CD4-positive, alpha-beta memory T cell (primary cell): ENCODE data around the gene DGKE. TPM values are rescaled to one million over a fixed set of nuclear protein-coding genes. Genes with fewer than 3 reads are reported as not detected.

Experiments
- CTCF ChIA-PET: fragments of 350-600 bp; sonication (Branson Sonifier 250); formaldehyde crosslinking; loops from one replicate; lab custom pipeline; 2021; ENCODE audit warnings: inconsistent platforms; ENCODE audit not compliant: partially characterized antibody; lab: Charles Lee
- POLR2A ChIA-PET: fragments of 350-600 bp; sonication (Branson Sonifier 250); formaldehyde crosslinking; loops from one replicate; lab custom pipeline; 2021; ENCODE audit not compliant: partially characterized antibody; lab: Charles Lee
- DNase-seq, 5 donors: peaks; one replicate each; pipeline versions ENCODE4 v3.0.0 to v3.0.0-alpha.2; 2020 to 2022; ENCODE audit warnings: mixed read lengths in 1 of 5
- H3K27ac ChIP-seq: one replicate; pipeline ENCODE4 v1.7.0; 2013; ENCODE audit warnings: low read depth, low read length
- H3K27me3 ChIP-seq: 2 replicates; pipeline ENCODE4 v1.7.0; 2013; ENCODE audit warnings: mild to moderate bottlenecking, low read length, moderate library complexity; ENCODE audit not compliant: insufficient read depth
- H3K36me3 ChIP-seq: 2 replicates; pipeline ENCODE4 v1.7.0; 2013; ENCODE audit warnings: mild to moderate bottlenecking, low read length, moderate library complexity; ENCODE audit not compliant: insufficient read depth
- H3K4me1 ChIP-seq: 2 replicates; pipeline ENCODE4 v1.7.0; 2013; ENCODE audit warnings: mild to moderate bottlenecking, low read length, moderate library complexity; ENCODE audit not compliant: insufficient read depth
- H3K4me3 ChIP-seq, 2 donors: one replicate each; pipeline ENCODE4 v1.7.0; 2013; ENCODE audit warnings: low read length in 2 of 2, mild to moderate bottlenecking in 1 of 2
- H3K9me3 ChIP-seq, 2 donors: one replicate each; pipeline ENCODE4 v1.7.0; 2013; ENCODE audit warnings: low read length in 2 of 2, control low read depth in 1 of 2; ENCODE audit not compliant: control insufficient read depth in 1 of 2
- H3K27ac Mint-ChIP-seq, 7 donors: one replicate each; pipeline ENCODE4 v1.8.0; 2020 to 2021; ENCODE audit warnings: mixed read lengths in 7 of 7, mild to moderate bottlenecking in 6 of 7, inconsistent platforms in 3 of 7, moderate library complexity in 3 of 7
- H3K27me3 Mint-ChIP-seq, 2 donors: one replicate each; pipeline ENCODE4 v1.8.0; 2020 to 2021; ENCODE audit warnings: mixed read lengths in 2 of 2
- H3K36me3 Mint-ChIP-seq, 2 donors: one replicate each; pipeline ENCODE4 v1.8.0; 2020 to 2021; ENCODE audit warnings: mixed read lengths in 2 of 2, inconsistent platforms in 1 of 2, mild to moderate bottlenecking in 1 of 2
- H3K4me1 Mint-ChIP-seq, 4 donors: one replicate each; pipeline ENCODE4 v1.8.0; 2020 to 2021; ENCODE audit warnings: mixed read lengths in 4 of 4, mild to moderate bottlenecking in 1 of 4
- H3K4me3 Mint-ChIP-seq, 8 donors: one replicate each; pipeline ENCODE4 v1.8.0; 2020 to 2021; ENCODE audit warnings: mixed read lengths in 8 of 8, mild to moderate bottlenecking in 7 of 8, moderate library complexity in 6 of 8, inconsistent platforms in 3 of 8
- H3K9me3 Mint-ChIP-seq, 8 donors: one replicate each; pipeline ENCODE4 v1.8.0; 2020 to 2021; ENCODE audit warnings: mixed read lengths in 8 of 8, mild to moderate bottlenecking in 5 of 8, inconsistent platforms in 3 of 8, moderate library complexity in 1 of 8
- intact Hi-C: fragments of 100-400 bp; cut with micrococcal nuclease; formaldehyde crosslinking; loops from one replicate; pipeline ENCODE4 v1.15.1; 2023
- polyA plus RNA-seq, 2 donors: library from polyadenylated mRNA; unstranded; fragments of 300-500 nt; fragmentation: Illumina TruSeq; gene quantifications; one replicate each; pipeline ENCODE4 v1.2.3, GENCODE V29; 2021
- total RNA-seq, 2 experiments: library from RNA; stranded (reverse); gene quantifications; one replicate each; pipeline ENCODE4 v1.2.3, GENCODE V29; 2021

Gene DGKE
- total RNA-seq = 10 to 100 TPM; 36.7 to 37.7 TPM
- polyA plus RNA-seq = 1 to 10 TPM; 4.3 to 7.2 TPM

- intact Hi-C loops = loop anchor here (1.0 to 5.0 kb wide), 9 partner anchors 15 to 1865 kb away; partner anchors contain the start of genes AKAP1, COIL, COX11 and MSI2
- peaks cover 67% of the 10 kb centered on the region for H3K4me1 ChIP-seq
- H3K27me3 Mint-ChIP-seq = no peaks in the 10 kb centered on the region
- DNase-seq = peak; percentile 98 to 99 (median 98)
- H3K9me3 ChIP-seq = no peaks in the 10 kb centered on the region
- H3K27ac Mint-ChIP-seq = peak within 1 kb of the TSS; percentile 92 to 97 (median 95)
- ChIA-PET CTCF (interaction anchor here (1.9 to 4.0 kb wide), 2 partner anchors 9 to 15 kb away, joined by 4 to 38 read pairs; no protein-coding TSS in a partner anchor), POLR2A (interaction anchor here (0.6 to 3.1 kb wide), 17 partner anchors 9 to 1173 kb away, joined by 3 to 31 read pairs (median 4); partner anchors contain the start of genes AKAP1, SCPEP1 and SRSF1)
- peak within 1 kb of the TSS; percentile 49 to 88 for H3K4me3 ChIP-seq
- peak within 1 kb of the TSS; percentile 79 for H3K27ac ChIP-seq
- H3K36me3 ChIP-seq = no peaks in the 10 kb centered on the region
- H3K27me3 ChIP-seq = no peaks in the 10 kb centered on the region
- peaks cover 5 to 21% of the 10 kb centered on the region in 2 donors for H3K36me3 Mint-ChIP-seq
- H3K4me1 Mint-ChIP-seq = peaks cover 43 to 75% (median 57%) of the 10 kb centered on the region in 4 donors
- no peaks in the 10 kb centered on the region for H3K9me3 Mint-ChIP-seq
- H3K4me3 Mint-ChIP-seq = peak within 1 kb of the TSS; percentile 95 to 98 (median 96)
Observed at GRCh38 chr17:56833809-56834379, at the start of gene DGKE, which contains the start of gene C17orf67. TSS of gene DGKE (plus strand) at chr17:56834151. CDS start at chr17:56834796, 645 bp downstream. TSS of gene C17orf67 (minus strand) at chr17:56833920. CDS start at chr17:56815810, 18,110 bp downstream.

GRCh38 chr17:56785405-56785804 lies 48.5 kb upstream of the DGKE start:
- peaks cover 0 to 2% of the 10 kb centered on the region in 2 donors for H3K27me3 Mint-ChIP-seq
- CTCF ChIA-PET = interaction anchor here (0.9 to 1.8 kb wide), 2 partner anchors 35 to 70 kb away, joined by 3 to 6 read pairs; no protein-coding TSS in a partner anchor
- Histone ChIP-seq H3K4me3 (no peak overlapping the region), H3K4me1 (peaks cover 9% of the 10 kb centered on the region), H3K27ac (no peak overlapping the region), H3K36me3 (no peaks in the 10 kb centered on the region), H3K27me3 (no peaks in the 10 kb centered on the region), H3K9me3 (no peaks in the 10 kb centered on the region)
- POLR2A ChIA-PET = no interaction called here
- no peaks in the 10 kb centered on the region for H3K9me3 Mint-ChIP-seq
- intact Hi-C loops = no loop called here
- no peak overlapping the region for H3K4me3 Mint-ChIP-seq
- no peaks in the 10 kb centered on the region for H3K36me3 Mint-ChIP-seq
- H3K27ac Mint-ChIP-seq = no peak overlapping the region
- no peak for DNase-seq
- H3K4me1 Mint-ChIP-seq = peaks cover 8 to 15% (median 11%) of the 10 kb centered on the region in 4 donors

- POLR2A ChIA-PET = no interaction called here
- peaks cover 7 to 13% (median 10%) of the 10 kb centered on the region in 4 donors for H3K4me1 Mint-ChIP-seq
- Histone ChIP-seq H3K36me3 (no peaks in the 10 kb centered on the region), H3K27me3 (no peaks in the 10 kb centered on the region), H3K27ac (no peak overlapping the region), H3K4me3 (no peak overlapping the region), H3K9me3 (no peaks in the 10 kb centered on the region), H3K4me1 (peaks cover 7% of the 10 kb centered on the region)
- H3K36me3 Mint-ChIP-seq = no peaks in the 10 kb centered on the region
- CTCF ChIA-PET = interaction anchor here (1.8 kb wide), 1 partner anchor 70 kb away, joined by 6 read pairs; no protein-coding TSS in a partner anchor
- no peak for DNase-seq
- peak overlapping the region in 3 of 7 donors; percentile 38 to 73 (median 53) for H3K27ac Mint-ChIP-seq
- intact Hi-C loops = no loop called here
- no peak overlapping the region for H3K4me3 Mint-ChIP-seq
- peaks cover 0 to 2% of the 10 kb centered on the region in 2 donors for H3K27me3 Mint-ChIP-seq
- no peaks in the 10 kb centered on the region for H3K9me3 Mint-ChIP-seq
Observed at GRCh38 chr17:56785997-56786680, 47.8 kb upstream of the DGKE start.

GRCh38 chr17:56786989-56787482 lies 46.9 kb upstream of the DGKE start:
- peaks cover 0 to 2% of the 10 kb centered on the region in 2 donors for H3K27me3 Mint-ChIP-seq
- H3K27me3 ChIP-seq = no peaks in the 10 kb centered on the region
- ChIA-PET POLR2A (no interaction called here), CTCF (no interaction called here)
- H3K4me3 Mint-ChIP-seq = peak overlapping the region in 6 of 8 donors; percentile 5 to 59 (median 20)
- H3K9me3 Mint-ChIP-seq = peaks cover 0 to under 1% (median 0%) of the 10 kb centered on the region in 8 donors
- intact Hi-C loops = no loop called here
- H3K36me3 ChIP-seq = no peaks in the 10 kb centered on the region
- no peak overlapping the region for H3K4me3 ChIP-seq
- H3K4me1 Mint-ChIP-seq = peaks cover 7 to 13% (median 10%) of the 10 kb centered on the region in 4 donors
- DNase-seq = peak in 2 of 5 donors; percentile 7 to 61
- no peak overlapping the region for H3K27ac ChIP-seq
- peaks cover 2% of the 10 kb centered on the region in 2 donors for H3K36me3 Mint-ChIP-seq
- H3K9me3 ChIP-seq = no peaks in the 10 kb centered on the region
- peak overlapping the region in 5 of 7 donors; percentile 15 to 77 (median 33) for H3K27ac Mint-ChIP-seq
- H3K4me1 ChIP-seq = peaks cover 7% of the 10 kb centered on the region

- Mint-ChIP-seq H3K4me1 (peaks cover under 1 to 5% (median 3%) of the 10 kb centered on the region in 4 donors), H3K4me3 (no peak overlapping the region), H3K9me3 (peaks cover 0 to 5% (median 0%) of the 10 kb centered on the region in 8 donors), H3K36me3 (peaks cover 10 to 20% of the 10 kb centered on the region in 2 donors), H3K27ac (peak overlapping the region in 4 of 7 donors; percentile 24 to 81 (median 53)), H3K27me3 (peaks cover 0 to 2% of the 10 kb centered on the region in 2 donors)
- intact Hi-C loops = no loop called here
- H3K4me1 ChIP-seq = peaks cover under 1% of the 10 kb centered on the region
- POLR2A ChIA-PET = no interaction called here
- DNase-seq = no peak
- CTCF ChIA-PET = no interaction called here
- no peak overlapping the region for H3K4me3 ChIP-seq
- no peaks in the 10 kb centered on the region for H3K36me3 ChIP-seq
- no peak overlapping the region for H3K27ac ChIP-seq
- no peaks in the 10 kb centered on the region for H3K27me3 ChIP-seq
- H3K9me3 ChIP-seq = no peaks in the 10 kb centered on the region
Observed at GRCh38 chr17:56792267-56792666, 41.7 kb upstream of the DGKE start.

GRCh38 chr17:56793531-56793930 lies 40.4 kb upstream of the DGKE start:
- Mint-ChIP-seq H3K4me3 (no peak overlapping the region), H3K9me3 (peaks cover 0 to 5% (median 0%) of the 10 kb centered on the region in 8 donors), H3K36me3 (peaks cover 10 to 20% of the 10 kb centered on the region in 2 donors), H3K27me3 (no peaks in the 10 kb centered on the region), H3K27ac (no peak overlapping the region), H3K4me1 (peaks cover 0 to 5% (median 0%) of the 10 kb centered on the region in 4 donors)
- no peak for DNase-seq
- Histone ChIP-seq H3K27ac (no peak overlapping the region), H3K4me3 (no peak overlapping the region), H3K36me3 (no peaks in the 10 kb centered on the region), H3K4me1 (no peaks in the 10 kb centered on the region), H3K27me3 (no peaks in the 10 kb centered on the region), H3K9me3 (no peaks in the 10 kb centered on the region)
- POLR2A ChIA-PET = no interaction called here
- intact Hi-C loops = no loop called here
- CTCF ChIA-PET = no interaction called here

GRCh38 chr17:56793957-56794356 lies 40.0 kb upstream of the DGKE start:
- Mint-ChIP-seq H3K9me3 (peaks cover 0 to 5% (median 0%) of the 10 kb centered on the region in 8 donors), H3K4me3 (no peak overlapping the region), H3K36me3 (peaks cover 10 to 20% of the 10 kb centered on the region in 2 donors), H3K27me3 (no peaks in the 10 kb centered on the region), H3K27ac (no peak overlapping the region), H3K4me1 (peaks cover 0 to 5% (median 0%) of the 10 kb centered on the region in 4 donors)
- intact Hi-C loops = no loop called here
- ChIA-PET CTCF (no interaction called here), POLR2A (no interaction called here)
- no peaks in the 10 kb centered on the region for H3K36me3 ChIP-seq
- no peak overlapping the region for H3K4me3 ChIP-seq
- no peak for DNase-seq
- H3K27ac ChIP-seq = no peak overlapping the region
- H3K9me3 ChIP-seq = no peaks in the 10 kb centered on the region
- H3K27me3 ChIP-seq = no peaks in the 10 kb centered on the region
- no peaks in the 10 kb centered on the region for H3K4me1 ChIP-seq
